ENCODE results near the gene APLP1.
"Not testable (repeated sequence)": the region's sequence is repeated elsewhere in the genome, so short reads cannot be mapped to it uniquely, and the experiment has no call there.

Gene APLP1

GRCh38 chr19:35882114-35882832 is 13.9 kb downstream of the APLP1 start:
- peak in 3 of 5 donors; percentile 37 to 65 (median 52) for DNase-seq

GRCh38 chr19:35883882-35884281 is 15.5 kb downstream of the APLP1 start:
- DNase-seq = no peak

GRCh38 chr19:35885225-35885738 is 16.9 kb downstream of the APLP1 start:
- no peak for DNase-seq

- DNase-seq = no peak
Measured at GRCh38 chr19:35885904-35886303, 17.5 kb downstream of the APLP1 start.

- no peak for DNase-seq
Measured at GRCh38 chr19:35887197-35887596, 18.8 kb downstream of the APLP1 start.

GRCh38 chr19:35888398-35888797 is 20.0 kb downstream of the APLP1 start:
- DNase-seq = no peak

- DNase-seq = no peak
Measured at GRCh38 chr19:35889370-35890112, 21.2 kb downstream of the APLP1 start.

- DNase-seq = no peak
Measured at GRCh38 chr19:35890113-35890650, 21.8 kb downstream of the APLP1 start.

- not testable (repeated sequence) for DNase-seq
Measured at GRCh38 chr19:35891819-35892218, 23.4 kb downstream of the APLP1 start.

- DNase-seq = no peak
Measured at GRCh38 chr19:35894342-35894741, 26.0 kb downstream of the APLP1 start.

- no peak for DNase-seq
Measured at GRCh38 chr19:35895911-35896642, 27.7 kb downstream of the APLP1 start.

GRCh38 chr19:35896643-35897040 is 28.3 kb downstream of the APLP1 start:
- no peak for DNase-seq

GRCh38 chr19:35897706-35898451 is 29.5 kb downstream of the APLP1 start:
- no peak for DNase-seq

- no peak for DNase-seq
Measured at GRCh38 chr19:35898499-35898809, 30.1 kb downstream of the APLP1 start.

GRCh38 chr19:35899547-35900214 is 31.3 kb downstream of the APLP1 start:
- DNase-seq = peak; percentile 79 to 92 (median 85)

- no peak for DNase-seq
Measured at GRCh38 chr19:35901055-35901644, 32.8 kb downstream of the APLP1 start.

GRCh38 chr19:35901854-35902661 is 33.7 kb downstream of the APLP1 start, which contains the start of gene HCST:
Gene HCST, plus strand, starts transcription at chr19:35902529. Its CDS starts 65 bp downstream, at chr19:35902594.
- DNase-seq = peak; percentile 33 to 71 (median 51)

GRCh38 chr19:35902870-35903475 is 34.6 kb downstream of the APLP1 start:
- no peak for DNase-seq

GRCh38 chr19:35903550-35904179 is 35.3 kb downstream of the APLP1 start:
- DNase-seq = peak; percentile 78 to 97 (median 83)
